ENCODE results near the gene CD4. TPM values are rescaled to one million over a fixed set of nuclear protein-coding genes. Genes with fewer than 3 reads are reported as not detected.

CD4 gene
- total RNA-seq, 1 donor from 2014 or later = 0.70 TPM

DNA sequence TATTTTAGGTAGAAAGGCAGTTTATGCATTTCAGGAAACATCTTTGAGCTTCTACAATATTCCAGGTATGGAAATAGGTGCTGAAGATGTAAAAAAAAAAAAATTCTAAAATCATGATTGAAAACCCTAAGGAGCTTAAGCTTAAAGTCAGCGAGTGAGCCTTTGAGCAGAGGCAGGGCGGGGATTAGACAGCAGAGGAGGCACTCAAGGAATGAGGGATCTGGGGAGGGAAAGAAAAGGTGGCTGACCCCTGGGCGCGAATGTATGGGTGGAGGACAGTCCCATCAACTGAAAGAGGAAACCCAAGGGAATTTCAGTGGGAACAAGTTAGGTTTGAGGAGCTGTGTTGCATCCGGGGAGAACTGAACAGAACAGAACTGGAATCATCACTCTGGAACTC is 29.6 kb upstream of the CD4 start:
- no peak for DNase-seq (ENCODE audit: low spot score)
- no peaks in the 10 kb centered on the region for H3K36me3 Mint-ChIP-seq (ENCODE audit: low read depth)
- peak overlapping the region; percentile 9 for H3K27ac Mint-ChIP-seq (ENCODE audit: unreplicated experiment)
- TF ChIP-seq, protein P1, sequence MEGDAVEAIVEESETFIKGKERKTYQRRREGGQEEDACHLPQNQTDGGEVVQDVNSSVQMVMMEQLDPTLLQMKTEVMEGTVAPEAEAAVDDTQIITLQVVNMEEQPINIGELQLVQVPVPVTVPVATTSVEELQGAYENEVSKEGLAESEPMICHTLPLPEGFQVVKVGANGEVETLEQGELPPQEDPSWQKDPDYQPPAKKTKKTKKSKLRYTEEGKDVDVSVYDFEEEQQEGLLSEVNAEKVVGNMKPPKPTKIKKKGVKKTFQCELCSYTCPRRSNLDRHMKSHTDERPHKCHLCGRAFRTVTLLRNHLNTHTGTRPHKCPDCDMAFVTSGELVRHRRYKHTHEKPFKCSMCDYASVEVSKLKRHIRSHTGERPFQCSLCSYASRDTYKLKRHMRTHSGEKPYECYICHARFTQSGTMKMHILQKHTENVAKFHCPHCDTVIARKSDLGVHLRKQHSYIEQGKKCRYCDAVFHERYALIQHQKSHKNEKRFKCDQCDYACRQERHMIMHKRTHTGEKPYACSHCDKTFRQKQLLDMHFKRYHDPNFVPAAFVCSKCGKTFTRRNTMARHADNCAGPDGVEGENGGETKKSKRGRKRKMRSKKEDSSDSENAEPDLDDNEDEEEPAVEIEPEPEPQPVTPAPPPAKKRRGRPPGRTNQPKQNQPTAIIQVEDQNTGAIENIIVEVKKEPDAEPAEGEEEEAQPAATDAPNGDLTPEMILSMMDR (IDR thresholded peaks at IDR 0.05) = no peak
- H3K4me1 Mint-ChIP-seq (ENCODE audit: low read depth) = peaks cover 25% of the 10 kb centered on the region
- no peaks in the 10 kb centered on the region for H3K27me3 Mint-ChIP-seq (ENCODE audit: low read depth)
- H3K4me3 Mint-ChIP-seq (ENCODE audit: unreplicated experiment) = no peak overlapping the region
- H3K9me3 Mint-ChIP-seq (ENCODE audit: low read depth) = no peaks in the 10 kb centered on the region

DNA sequence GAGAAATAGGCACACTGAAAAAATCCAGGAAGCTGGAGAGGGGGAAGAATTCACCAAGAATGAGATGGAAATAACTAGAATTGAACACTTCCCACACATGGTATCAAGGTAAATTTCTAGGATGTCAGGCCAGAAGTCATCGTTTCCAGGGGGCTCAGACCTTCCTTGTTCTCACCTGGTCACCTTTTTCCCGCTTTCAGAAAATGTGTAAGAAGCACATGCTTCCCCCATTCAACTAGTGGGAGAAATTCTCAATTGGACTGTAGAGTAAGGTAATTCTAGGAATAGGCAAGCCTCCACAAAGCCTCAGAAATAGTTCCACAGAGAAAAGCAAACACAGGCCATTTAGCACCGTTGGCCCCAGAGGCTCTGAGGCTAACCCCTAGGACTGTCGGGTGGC is 25.9 kb upstream of the CD4 start:
- peak overlapping the region; percentile 51 for H3K4me3 Mint-ChIP-seq (ENCODE audit: unreplicated experiment)
- peaks cover 2% of the 10 kb centered on the region for H3K36me3 Mint-ChIP-seq (ENCODE audit: low read depth)
- no peaks in the 10 kb centered on the region for H3K27me3 Mint-ChIP-seq (ENCODE audit: low read depth)
- H3K27ac Mint-ChIP-seq (ENCODE audit: unreplicated experiment) = peak overlapping the region; percentile 81
- H3K9me3 Mint-ChIP-seq (ENCODE audit: low read depth) = no peaks in the 10 kb centered on the region
- DNase-seq (ENCODE audit: low spot score) = no peak
- TF ChIP-seq, protein P1 (IDR thresholded peaks at IDR 0.05) = no peak
- peaks cover 46% of the 10 kb centered on the region for H3K4me1 Mint-ChIP-seq (ENCODE audit: low read depth)

DNA sequence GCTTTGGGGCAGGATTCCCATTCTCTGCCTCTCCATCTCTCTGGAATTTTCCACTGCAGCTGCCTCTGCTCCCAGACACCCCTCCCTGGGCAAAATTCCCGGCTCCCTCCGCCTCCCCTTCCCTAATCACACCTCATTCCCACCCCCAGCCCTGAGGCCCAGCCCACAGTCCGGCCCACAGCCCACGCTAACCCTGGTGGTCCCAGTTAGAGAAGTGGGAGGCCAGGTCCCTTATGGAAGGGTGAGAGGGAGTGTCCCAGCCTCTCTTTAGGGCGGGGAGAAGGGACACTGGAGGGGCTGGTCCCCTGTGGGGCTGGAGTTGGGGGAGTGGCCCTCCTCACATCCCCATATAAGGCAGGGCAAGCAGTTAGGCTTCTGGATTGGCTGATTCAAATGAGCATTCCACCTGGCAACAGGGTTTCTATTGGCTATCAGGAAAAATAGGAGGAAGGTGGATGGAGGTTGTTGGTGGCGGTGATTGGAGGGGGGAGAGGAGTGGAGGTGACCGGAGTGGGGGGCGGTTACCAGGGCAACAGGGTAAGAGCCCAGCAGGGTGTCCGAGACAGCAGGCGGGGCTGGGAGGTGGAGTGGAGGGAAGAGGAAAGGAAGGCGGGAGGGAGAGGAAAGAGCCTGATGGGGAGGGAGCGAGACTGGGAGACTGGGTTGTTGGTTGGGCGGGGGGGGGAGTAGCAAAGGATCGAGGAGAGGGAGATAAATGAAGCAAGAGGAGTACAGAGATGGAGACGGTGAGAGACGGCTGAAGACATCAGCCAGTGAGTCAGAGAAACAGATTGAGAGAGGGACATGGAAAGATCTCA is 25.1 kb upstream of the CD4 start:
- H3K9me3 Mint-ChIP-seq (ENCODE audit: low read depth) = no peaks in the 10 kb centered on the region
- H3K36me3 Mint-ChIP-seq (ENCODE audit: low read depth) = peaks cover 2% of the 10 kb centered on the region
- H3K4me1 Mint-ChIP-seq (ENCODE audit: low read depth) = peaks cover 54% of the 10 kb centered on the region
- H3K27ac Mint-ChIP-seq (ENCODE audit: unreplicated experiment) = peak overlapping the region; percentile 81
- DNase-seq (ENCODE audit: low spot score) = no peak
- peak overlapping the region; percentile 51 for H3K4me3 Mint-ChIP-seq (ENCODE audit: unreplicated experiment)
- TF ChIP-seq, protein P1 (IDR thresholded peaks at IDR 0.05) = no peak
- H3K27me3 Mint-ChIP-seq (ENCODE audit: low read depth) = no peaks in the 10 kb centered on the region

DNA sequence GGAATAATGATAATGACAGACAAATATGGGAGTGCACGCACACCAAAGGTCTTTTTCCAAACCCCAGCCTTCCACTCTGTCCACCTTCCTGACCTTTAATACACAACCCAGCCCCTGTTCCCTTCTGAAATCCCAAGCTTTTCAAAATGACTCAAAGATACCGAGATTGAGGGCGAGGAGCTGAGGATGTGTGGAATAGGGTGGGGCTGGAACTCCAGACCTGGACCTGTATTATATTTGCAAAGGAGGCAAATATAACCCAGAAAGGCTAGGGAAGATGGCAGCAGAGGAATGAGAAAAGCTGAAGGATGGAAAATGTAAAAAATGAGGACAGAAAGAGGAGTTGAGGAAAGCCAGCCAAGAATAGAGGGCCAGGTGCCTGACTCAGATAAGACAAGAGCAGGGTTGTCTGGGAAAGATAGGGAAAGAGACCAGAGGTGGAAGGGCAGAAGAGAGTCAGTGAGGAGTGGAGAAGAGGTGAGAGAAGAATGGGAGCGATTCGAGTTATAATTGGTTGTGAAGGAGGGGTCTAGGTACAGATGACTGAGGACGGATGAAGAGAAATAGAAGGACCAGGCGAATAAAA is 24.2 kb upstream of the CD4 start:
- Mint-ChIP-seq H3K4me3 (ENCODE audit: unreplicated experiment) (peak overlapping the region; percentile 74), H3K27me3 (ENCODE audit: low read depth) (no peaks in the 10 kb centered on the region), H3K4me1 (ENCODE audit: low read depth) (peaks cover 54% of the 10 kb centered on the region), H3K9me3 (ENCODE audit: low read depth) (no peaks in the 10 kb centered on the region), H3K36me3 (ENCODE audit: low read depth) (peaks cover 5% of the 10 kb centered on the region), H3K27ac (ENCODE audit: unreplicated experiment) (peak overlapping the region; percentile 89)
- no peak for DNase-seq (ENCODE audit: low spot score)
- TF ChIP-seq, protein P1 (IDR thresholded peaks at IDR 0.05) = no peak

DNA sequence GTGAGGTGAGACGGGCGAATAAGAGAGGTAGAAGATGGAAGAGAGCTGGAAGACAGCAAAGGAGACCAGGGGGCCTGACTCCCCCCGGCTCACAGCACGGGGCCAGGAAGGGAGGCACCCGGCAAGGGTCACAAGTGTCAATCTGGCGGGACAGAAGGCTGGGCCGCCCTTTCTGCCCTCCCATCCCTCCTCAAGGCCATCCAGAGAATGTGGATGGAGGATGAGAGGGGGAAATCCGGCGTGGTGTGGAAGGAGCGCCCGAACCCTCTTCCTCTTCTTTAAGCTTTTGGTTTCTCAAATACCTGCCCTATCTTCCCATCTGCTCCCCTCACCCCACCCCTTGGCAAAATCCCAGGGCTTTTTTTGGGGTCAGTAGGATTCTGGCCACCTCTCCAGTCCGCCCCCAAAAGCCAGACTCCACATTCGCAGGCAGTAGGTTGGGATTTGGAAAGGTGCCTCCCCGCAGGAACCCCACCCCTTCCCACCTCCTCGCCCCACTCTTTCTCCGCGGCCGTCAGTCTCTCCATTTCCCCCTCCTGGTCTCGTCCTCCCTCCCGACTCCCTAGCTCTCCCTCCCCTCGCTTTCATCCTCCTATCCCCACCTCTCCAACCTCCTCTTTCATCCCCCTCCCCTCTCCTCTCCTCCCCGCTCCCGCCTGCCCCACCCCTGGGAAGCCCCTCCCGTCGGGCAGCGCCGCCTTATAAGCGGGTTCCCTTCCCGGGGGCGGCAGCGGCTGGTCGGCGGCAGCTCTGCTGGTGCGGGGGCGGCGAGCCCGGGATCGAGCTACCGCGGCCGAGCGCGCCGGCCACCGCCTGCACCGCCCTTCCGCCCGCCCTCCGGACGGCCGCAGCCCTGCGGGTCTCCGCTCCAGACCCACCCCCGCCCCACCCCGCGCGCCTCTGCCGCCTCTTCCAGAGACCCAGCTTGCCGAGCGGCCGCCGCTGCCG is 23.4 kb upstream of the CD4 start, which contains the start of gene PTMS:
PTMS (plus strand) TSS at position 730 of the 948 bp plus-strand sequence. CDS start 343 bp downstream, outside the sequence.
- Mint-ChIP-seq H3K27me3 (ENCODE audit: low read depth) (no peaks in the 10 kb centered on the region), H3K27ac (ENCODE audit: unreplicated experiment) (peak within 1 kb of the TSS; percentile 89), H3K4me1 (ENCODE audit: low read depth) (peaks cover 54% of the 10 kb centered on the region), H3K36me3 (ENCODE audit: low read depth) (peaks cover 8% of the 10 kb centered on the region), H3K4me3 (ENCODE audit: unreplicated experiment) (peak within 1 kb of the TSS; percentile 86), H3K9me3 (ENCODE audit: low read depth) (no peaks in the 10 kb centered on the region)
- TF ChIP-seq, protein P1 (IDR thresholded peaks at IDR 0.05) = no peak
- DNase-seq (ENCODE audit: low spot score) = no peak
